Karpas-422 (cell line): ENCODE measurements around the gene TFCP2. TPM values are rescaled to one million over a fixed set of nuclear protein-coding genes. Genes with fewer than 3 reads are reported as not detected.

ENCODE experiments used
- DNase-seq: peaks from one replicate; pipeline ENCODE4 v3.0.0-alpha.2; 2015
- H2AFZ ChIP-seq: fragments of 200-600 bp; sonication (generic); 2 replicates; pipeline ENCODE4 v1.6.1; 2014; ENCODE audit warnings: antibody characterized with exemption, low read length, mixed read lengths
- H3K27ac ChIP-seq: fragments of 200-600 bp; sonication (generic); 2 replicates; pipeline ENCODE4 v1.5.1; 2014; ENCODE audit warnings: mild to moderate bottlenecking, low read length, moderate library complexity
- H3K27me3 ChIP-seq: fragments of 200-600 bp; sonication (generic); 2 replicates; pipeline ENCODE4 v1.6.1; 2014; ENCODE audit warnings: low read length, mixed read lengths
- H3K36me3 ChIP-seq: fragments of 200-600 bp; sonication (generic); 2 replicates; pipeline ENCODE4 v1.6.1; 2014; ENCODE audit warnings: low read length, mixed read lengths; ENCODE audit not compliant: insufficient read depth
- H3K4me1 ChIP-seq: fragments of 200-600 bp; sonication (generic); 2 replicates; pipeline ENCODE4 v1.6.1; 2014; ENCODE audit warnings: mild to moderate bottlenecking, low read length, mixed read lengths
- H3K4me2 ChIP-seq: fragments of 200-600 bp; sonication (generic); 2 replicates; pipeline ENCODE4 v1.6.1; 2014; ENCODE audit warnings: low read length, low read depth, mild to moderate bottlenecking; ENCODE audit not compliant: poor library complexity, severe bottlenecking
- H3K4me3 ChIP-seq: fragments of 200-600 bp; sonication (generic); 2 replicates; pipeline ENCODE4 v1.5.1; 2014; ENCODE audit warnings: mild to moderate bottlenecking, antibody characterized with exemption, low read length, mixed read lengths
- H3K79me2 ChIP-seq: fragments of 200-600 bp; sonication (generic); 2 replicates; pipeline ENCODE4 v1.6.1; 2014; ENCODE audit warnings: mild to moderate bottlenecking, low read length, mixed read lengths
- H3K9ac ChIP-seq: fragments of 200-600 bp; sonication (generic); 2 replicates; pipeline ENCODE4 v1.6.0; 2014; ENCODE audit warnings: low read length
- H3K9me2 ChIP-seq: fragments of 200-600 bp; sonication (generic), shearing (Covaris generic); replicated peaks from 2 replicates; pipeline ENCODE4 v1.6.0; 2014; ENCODE audit warnings: mild to moderate bottlenecking, low read length, moderate library complexity; ENCODE audit not compliant: insufficient read depth
- H3K9me3 ChIP-seq: fragments of 300-700, 200-600 bp; sonication (generic); 2 replicates; pipeline ENCODE4 v1.6.1; 2014; ENCODE audit warnings: low read length, mixed read lengths
- H4K20me1 ChIP-seq: fragments of 200-600 bp; sonication (generic); 2 replicates; pipeline ENCODE4 v1.6.1; 2014; ENCODE audit warnings: mild to moderate bottlenecking, antibody characterized with exemption, low read length, low read depth; ENCODE audit not compliant: insufficient read depth
- total RNA-seq: library from RNA; depleted of rRNA; stranded (reverse); fragments of >200 nt; shearing (Covaris generic); gene quantifications from 2 replicates; pipeline ENCODE4 v1.2.3, GENCODE V29; 2014; ENCODE audit warnings: low replicate concordance

Gene TFCP2
- total RNA-seq, 1 experiment from 2014 or later: 26.5 TPM

DNA sequence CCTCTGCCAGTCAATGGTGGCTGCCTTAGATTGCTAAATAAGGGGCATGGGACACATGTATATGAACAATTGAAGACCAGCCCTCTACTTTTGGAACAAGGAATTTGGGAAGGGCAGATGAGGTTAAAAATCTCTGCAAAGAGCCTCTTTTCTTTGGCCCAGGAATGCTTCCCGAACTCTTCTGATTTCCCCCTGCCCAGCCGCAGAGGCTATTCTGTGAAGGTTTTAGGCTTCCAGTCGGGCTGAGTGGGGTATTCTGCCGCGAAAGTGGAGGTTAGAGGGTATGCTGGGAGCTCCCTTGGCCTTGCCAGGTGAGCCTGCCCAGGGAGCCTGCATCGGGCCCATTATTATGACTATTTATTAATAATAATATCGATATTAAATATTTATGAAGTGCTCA is 43.7 kb upstream of the TFCP2 start:
- H2AFZ ChIP-seq: no peak overlapping the region
- peak overlapping the region; percentile 72 for H3K4me3 ChIP-seq
- H3K36me3 ChIP-seq: no peaks in the 10 kb centered on the region
- no peaks in the 10 kb centered on the region for H3K9me2 ChIP-seq
- H3K27me3 ChIP-seq: no peaks in the 10 kb centered on the region
- DNase-seq: no peak
- H3K79me2 ChIP-seq: no peaks in the 10 kb centered on the region
- H3K4me1 ChIP-seq: peaks cover 12% of the 10 kb centered on the region
- no peak overlapping the region for H3K27ac ChIP-seq
- H3K9me3 ChIP-seq: no peaks in the 10 kb centered on the region
- peak overlapping the region; percentile 85 for H3K4me2 ChIP-seq
- H3K9ac ChIP-seq: peak overlapping the region; percentile 71; the same call in 1 of the 2 replicates
- H4K20me1 ChIP-seq: no peaks in the 10 kb centered on the region

DNA sequence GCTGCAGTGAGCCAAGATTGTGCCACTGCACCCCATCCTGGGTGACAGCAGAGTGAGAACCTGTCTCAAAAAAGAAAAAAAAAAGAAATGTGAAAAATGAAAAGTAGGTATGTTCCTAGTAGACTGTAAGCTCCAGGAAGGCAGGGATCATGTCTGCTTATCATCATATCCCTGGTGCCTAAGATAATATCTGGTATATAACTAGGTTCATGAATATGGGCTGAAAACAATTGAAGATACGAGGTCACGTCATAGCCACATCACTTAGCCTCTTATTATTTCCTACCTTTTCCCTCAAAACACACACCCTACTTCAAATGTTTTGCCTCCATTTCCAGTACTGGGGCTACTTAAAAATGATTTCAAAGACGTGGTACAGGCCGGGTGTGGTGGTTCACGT is 42.0 kb upstream of the TFCP2 start:
- H3K36me3 ChIP-seq: no peaks in the 10 kb centered on the region
- H3K27ac ChIP-seq: no peak overlapping the region
- H3K4me2 ChIP-seq: no peak overlapping the region
- no peak for DNase-seq
- H3K9me3 ChIP-seq: no peaks in the 10 kb centered on the region
- no peaks in the 10 kb centered on the region for H3K9me2 ChIP-seq
- H4K20me1 ChIP-seq: no peaks in the 10 kb centered on the region
- H2AFZ ChIP-seq: no peak overlapping the region
- no peaks in the 10 kb centered on the region for H3K27me3 ChIP-seq
- H3K79me2 ChIP-seq: no peaks in the 10 kb centered on the region
- H3K4me3 ChIP-seq: no peak overlapping the region
- H3K9ac ChIP-seq: no peak overlapping the region
- H3K4me1 ChIP-seq: peaks cover 12% of the 10 kb centered on the region

DNA sequence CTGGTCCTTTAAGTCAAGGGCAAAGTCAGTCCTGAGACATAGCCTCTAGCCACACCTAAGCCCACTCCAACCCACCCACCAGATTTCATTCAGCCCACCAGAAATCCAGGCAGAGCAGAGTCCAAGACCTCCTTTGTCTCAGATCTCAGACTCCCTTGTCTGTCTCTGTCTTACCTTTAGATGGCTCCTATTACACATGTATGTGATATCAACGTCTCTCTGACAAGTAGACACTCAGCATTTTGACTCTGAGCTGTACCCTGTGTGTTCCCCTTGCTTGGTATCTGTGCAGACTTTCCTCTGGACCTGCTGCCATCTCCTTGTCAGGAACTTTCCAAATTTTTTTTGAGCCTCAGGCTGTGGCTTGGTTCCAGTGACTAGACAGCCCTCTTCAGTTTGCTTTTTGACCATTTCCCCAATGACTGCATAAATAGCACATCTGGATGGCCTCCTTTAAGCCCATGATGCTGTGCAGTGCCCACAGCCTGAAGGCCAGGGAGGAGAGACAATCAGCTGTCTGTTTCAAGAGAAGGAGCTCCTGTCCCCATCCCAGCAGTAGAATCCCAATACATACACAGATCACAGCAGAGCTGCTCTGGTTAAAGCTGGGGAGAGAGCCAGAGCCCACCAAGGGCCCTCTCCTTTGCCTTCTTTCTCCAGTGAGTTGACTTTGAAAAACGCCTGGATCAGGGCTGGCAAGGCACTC is 37.9 kb upstream of the TFCP2 start:
- no peak overlapping the region for H3K4me3 ChIP-seq
- no peak overlapping the region for H3K4me2 ChIP-seq
- H3K79me2 ChIP-seq: no peaks in the 10 kb centered on the region
- H2AFZ ChIP-seq: no peak overlapping the region
- no peaks in the 10 kb centered on the region for H4K20me1 ChIP-seq
- no peaks in the 10 kb centered on the region for H3K9me3 ChIP-seq
- no peak overlapping the region for H3K27ac ChIP-seq
- no peaks in the 10 kb centered on the region for H3K36me3 ChIP-seq
- no peaks in the 10 kb centered on the region for H3K9me2 ChIP-seq
- no peak for DNase-seq
- H3K9ac ChIP-seq: no peak overlapping the region
- H3K27me3 ChIP-seq: no peaks in the 10 kb centered on the region
- no peaks in the 10 kb centered on the region for H3K4me1 ChIP-seq

DNA sequence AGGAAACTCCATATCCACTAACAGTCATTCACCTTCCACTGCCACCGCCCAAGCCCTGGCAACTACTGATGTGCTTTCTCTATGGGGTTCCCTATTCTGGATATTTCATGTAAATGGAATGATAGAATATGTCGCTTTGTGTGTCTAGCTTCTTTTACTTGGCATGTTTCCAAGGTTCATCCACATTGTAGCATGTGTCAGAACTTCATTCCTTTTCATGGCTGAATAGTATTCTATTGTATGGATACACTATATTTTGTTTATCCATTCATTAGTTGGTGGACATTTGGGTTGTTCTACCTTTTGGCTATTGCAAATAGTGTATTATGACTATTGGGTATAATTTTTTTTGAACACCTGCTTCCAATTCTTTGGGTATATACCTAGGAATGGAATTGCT is 36.3 kb upstream of the TFCP2 start:
- Histone ChIP-seq H3K9me3 (no peaks in the 10 kb centered on the region), H4K20me1 (no peaks in the 10 kb centered on the region), H3K27ac (no peak overlapping the region), H3K9me2 (no peaks in the 10 kb centered on the region), H3K9ac (no peak overlapping the region), H3K4me1 (no peaks in the 10 kb centered on the region), H3K79me2 (no peaks in the 10 kb centered on the region), H3K27me3 (no peaks in the 10 kb centered on the region), H3K4me3 (no peak overlapping the region), H3K4me2 (no peak overlapping the region), H3K36me3 (no peaks in the 10 kb centered on the region), H2AFZ (no peak overlapping the region)
- DNase-seq: no peak

DNA sequence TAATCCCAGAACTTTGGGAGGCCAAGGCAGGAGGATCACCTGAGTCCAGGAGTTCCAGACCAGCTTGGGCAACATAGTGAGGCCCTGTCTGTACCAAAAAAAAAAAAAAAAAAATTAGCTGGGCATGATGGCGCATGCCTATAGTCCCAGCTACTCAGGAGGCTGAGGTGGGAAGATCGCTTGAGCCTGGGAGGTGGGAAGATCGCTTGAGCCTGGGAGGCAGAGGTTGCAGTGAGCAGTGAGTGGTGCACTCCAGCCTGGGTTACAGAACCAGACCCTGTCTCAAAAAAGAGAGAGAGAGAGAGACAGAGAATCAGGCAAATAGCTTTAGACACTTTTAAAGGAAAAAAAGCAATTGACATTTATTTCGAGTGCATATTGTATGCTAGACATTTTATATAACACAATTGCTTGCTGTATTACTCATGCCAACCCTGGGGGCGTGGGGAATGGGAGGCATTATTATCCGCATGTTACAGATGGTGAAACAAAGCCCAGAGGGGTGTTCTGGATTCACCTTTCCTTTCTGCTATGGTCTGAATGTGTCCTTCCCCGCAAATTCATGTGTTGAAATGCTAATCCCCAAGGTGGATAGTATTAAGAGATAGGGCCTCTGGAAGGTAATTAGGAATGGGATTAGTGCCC is 35.2 kb upstream of the TFCP2 start:
- Histone ChIP-seq H3K4me2 (no peak overlapping the region), H4K20me1 (no peaks in the 10 kb centered on the region), H3K9ac (no peak overlapping the region), H3K36me3 (no peaks in the 10 kb centered on the region), H3K4me3 (no peak overlapping the region), H3K79me2 (no peaks in the 10 kb centered on the region), H3K4me1 (no peaks in the 10 kb centered on the region), H2AFZ (no peak overlapping the region), H3K27me3 (no peaks in the 10 kb centered on the region), H3K9me3 (no peaks in the 10 kb centered on the region), H3K9me2 (no peaks in the 10 kb centered on the region), H3K27ac (no peak overlapping the region)
- no peak for DNase-seq

- no peak overlapping the region for H3K4me2 ChIP-seq
- H3K9me2 ChIP-seq: no peaks in the 10 kb centered on the region
- no peak overlapping the region for H3K27ac ChIP-seq
- no peaks in the 10 kb centered on the region for H3K9me3 ChIP-seq
- DNase-seq: no peak
- no peaks in the 10 kb centered on the region for H3K27me3 ChIP-seq
- no peaks in the 10 kb centered on the region for H3K4me1 ChIP-seq
- H3K79me2 ChIP-seq: no peaks in the 10 kb centered on the region
- H2AFZ ChIP-seq: no peak overlapping the region
- H3K9ac ChIP-seq: no peak overlapping the region
- H3K4me3 ChIP-seq: no peak overlapping the region
- no peaks in the 10 kb centered on the region for H3K36me3 ChIP-seq
- no peaks in the 10 kb centered on the region for H4K20me1 ChIP-seq
Measured at GRCh38 chr12:51205350-51205749, 32.4 kb upstream of the TFCP2 start.

DNA sequence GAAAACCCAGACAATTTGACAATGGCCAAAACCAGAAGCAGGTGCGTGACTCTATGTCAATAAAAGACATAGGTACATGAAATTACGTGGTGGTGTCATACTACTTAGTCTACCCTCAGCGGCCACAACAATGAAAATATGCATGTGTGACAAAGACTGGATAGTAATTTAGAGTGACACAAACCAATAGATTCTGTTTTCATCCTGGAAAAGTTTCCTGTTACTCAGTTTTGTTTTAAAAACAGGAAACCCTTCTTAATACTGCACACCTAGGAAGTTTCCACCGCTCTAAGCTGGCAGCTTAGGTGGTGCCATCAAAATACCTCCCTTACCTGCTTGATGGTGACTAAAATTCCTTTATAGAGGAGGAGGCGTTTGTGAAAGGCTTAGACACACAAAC is 29.8 kb upstream of the TFCP2 start:
- H2AFZ ChIP-seq: no peak overlapping the region
- H3K4me3 ChIP-seq: no peak overlapping the region
- H3K27me3 ChIP-seq: no peaks in the 10 kb centered on the region
- H3K27ac ChIP-seq: no peak overlapping the region
- H3K79me2 ChIP-seq: no peaks in the 10 kb centered on the region
- H3K36me3 ChIP-seq: no peaks in the 10 kb centered on the region
- no peaks in the 10 kb centered on the region for H4K20me1 ChIP-seq
- no peak for DNase-seq
- no peaks in the 10 kb centered on the region for H3K4me1 ChIP-seq
- no peak overlapping the region for H3K9ac ChIP-seq
- H3K4me2 ChIP-seq: no peak overlapping the region
- no peaks in the 10 kb centered on the region for H3K9me3 ChIP-seq
- H3K9me2 ChIP-seq: no peaks in the 10 kb centered on the region

GRCh38 chr12:51200806-51201205 is 27.9 kb upstream of the TFCP2 start:
- H3K9me2 ChIP-seq: no peaks in the 10 kb centered on the region
- H3K79me2 ChIP-seq: no peaks in the 10 kb centered on the region
- H4K20me1 ChIP-seq: no peaks in the 10 kb centered on the region
- no peak overlapping the region for H3K4me3 ChIP-seq
- no peak overlapping the region for H3K27ac ChIP-seq
- H3K4me1 ChIP-seq: no peaks in the 10 kb centered on the region
- no peak for DNase-seq
- H3K9ac ChIP-seq: no peak overlapping the region
- no peaks in the 10 kb centered on the region for H3K36me3 ChIP-seq
- no peak overlapping the region for H2AFZ ChIP-seq
- H3K27me3 ChIP-seq: no peaks in the 10 kb centered on the region
- no peak overlapping the region for H3K4me2 ChIP-seq
- no peaks in the 10 kb centered on the region for H3K9me3 ChIP-seq
